ENCODE data around the gene LAMA3. TPM values are rescaled to one million over a fixed set of nuclear protein-coding genes. Genes with fewer than 3 reads are reported as not detected.

LAMA3 gene
- total RNA-seq, 1 donor from 2014 or later: 1.2 TPM

GRCh38 chr18:23669202-23669766, 20.0 kb upstream of the LAMA3 start:
- no peak for FAIRE-seq

GRCh38 chr18:23669804-23670405, 19.3 kb upstream of the LAMA3 start:
- DNase-seq (ENCODE audit: low spot score in 2 of 2) (no peak), FAIRE-seq (no peak)

More at GRCh38 chr18:23669202-23669766, 20.0 kb upstream of the LAMA3 start:
- no peak for DNase-seq (ENCODE audit: low spot score in 2 of 2)

DNA sequence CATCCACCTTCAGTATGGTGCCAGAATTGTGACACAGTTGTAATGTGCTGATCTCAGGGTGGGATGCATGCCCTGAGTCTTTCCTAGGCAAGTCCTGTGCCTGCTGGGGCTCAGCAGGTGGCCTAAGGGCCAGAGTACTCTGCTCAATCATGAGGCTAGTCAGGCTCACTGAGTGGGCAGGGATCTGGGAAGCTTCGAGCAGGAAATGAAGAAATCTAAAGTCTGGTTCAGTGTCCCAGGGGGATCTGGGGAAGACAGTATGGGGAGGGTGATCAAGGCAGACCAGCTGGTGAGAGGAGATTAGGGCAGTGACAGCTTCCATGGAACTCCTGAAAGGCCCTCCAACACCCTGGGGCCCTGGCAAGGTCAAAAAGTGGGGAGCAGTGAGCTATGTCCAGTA, 17.7 kb upstream of the LAMA3 start:
- DNase-seq (ENCODE audit: low spot score in 2 of 2) (no peak), FAIRE-seq (no peak)

- no peak for DNase-seq (ENCODE audit: low spot score in 2 of 2)
- FAIRE-seq: no peak
Observed at GRCh38 chr18:23673725-23674124, 15.5 kb upstream of the LAMA3 start.

DNA sequence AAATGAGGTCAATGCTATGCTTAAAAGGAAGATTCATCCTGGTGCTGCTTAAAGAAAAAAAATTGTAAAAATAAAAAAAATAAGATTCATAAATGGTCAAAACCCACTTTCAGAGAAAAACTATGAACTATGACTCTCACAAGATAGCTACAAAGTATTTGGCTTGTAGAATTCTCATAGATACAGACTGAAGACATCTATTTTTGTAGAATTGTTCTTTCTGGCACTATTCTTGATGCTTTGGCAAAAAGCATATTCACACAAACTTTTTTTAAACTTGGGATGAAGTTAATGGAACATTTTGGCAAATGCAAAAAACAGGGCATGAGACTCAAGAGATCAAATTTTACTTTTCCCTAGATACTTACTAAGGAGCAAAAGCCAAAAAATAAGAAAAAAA, 14.0 kb upstream of the LAMA3 start:
- no peak for FAIRE-seq
- no peak for DNase-seq (ENCODE audit: low spot score in 2 of 2)

DNA sequence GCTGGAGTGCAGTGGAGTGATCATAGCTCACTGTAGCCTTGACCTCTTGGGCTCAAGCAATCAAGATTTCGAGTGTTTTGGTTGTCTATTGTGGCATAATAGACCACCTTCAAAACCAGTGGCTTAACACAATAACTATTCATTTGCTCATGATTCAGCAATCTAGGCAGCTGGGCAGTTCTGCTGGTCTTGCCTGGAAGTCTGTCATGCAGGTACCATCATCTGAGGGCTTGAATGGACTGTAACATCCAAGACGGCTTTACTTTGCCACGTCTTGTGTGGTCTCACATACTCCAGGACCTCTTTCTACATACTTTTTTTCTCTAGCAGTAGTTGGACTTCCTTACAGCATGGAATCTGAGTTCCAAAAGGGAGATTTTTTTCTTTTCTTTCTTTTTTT, 13.4 kb upstream of the LAMA3 start:
- no peak for DNase-seq (ENCODE audit: low spot score in 2 of 2)
- no peak for FAIRE-seq

- no peak for DNase-seq (ENCODE audit: low spot score in 2 of 2)
Observed at GRCh38 chr18:23682045-23682444, 7.2 kb upstream of the LAMA3 start.

DNA sequence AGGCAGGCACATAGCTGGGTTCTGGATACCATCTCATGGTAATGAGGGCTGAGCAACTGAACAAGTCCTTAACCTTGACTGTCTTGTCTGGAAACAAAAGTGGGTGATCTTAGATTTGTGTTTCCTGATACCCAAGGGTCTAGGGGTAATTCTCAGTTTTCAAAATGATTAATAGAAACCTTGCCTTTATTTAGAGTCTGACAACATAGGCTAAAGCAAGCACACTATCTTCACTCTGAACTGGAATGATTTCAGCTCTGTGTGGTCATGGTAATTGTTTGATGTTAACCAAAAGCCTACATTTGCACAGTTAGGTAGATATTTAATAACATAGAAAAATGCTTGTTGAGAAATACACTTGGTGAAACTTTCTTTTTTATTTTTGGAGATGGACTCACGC, 6.8 kb upstream of the LAMA3 start:
- no peak for DNase-seq (ENCODE audit: low spot score in 2 of 2)
- no peak for FAIRE-seq

More at GRCh38 chr18:23682045-23682444, 7.2 kb upstream of the LAMA3 start:
- no peak for FAIRE-seq

GRCh38 chr18:23683155-23683554, 6.1 kb upstream of the LAMA3 start:
- no peak for DNase-seq (ENCODE audit: low spot score in 2 of 2)
- no peak for FAIRE-seq

- FAIRE-seq (no peak), DNase-seq (ENCODE audit: low spot score in 2 of 2) (no peak)
Observed at GRCh38 chr18:23683671-23684070, 5.6 kb upstream of the LAMA3 start.

DNA sequence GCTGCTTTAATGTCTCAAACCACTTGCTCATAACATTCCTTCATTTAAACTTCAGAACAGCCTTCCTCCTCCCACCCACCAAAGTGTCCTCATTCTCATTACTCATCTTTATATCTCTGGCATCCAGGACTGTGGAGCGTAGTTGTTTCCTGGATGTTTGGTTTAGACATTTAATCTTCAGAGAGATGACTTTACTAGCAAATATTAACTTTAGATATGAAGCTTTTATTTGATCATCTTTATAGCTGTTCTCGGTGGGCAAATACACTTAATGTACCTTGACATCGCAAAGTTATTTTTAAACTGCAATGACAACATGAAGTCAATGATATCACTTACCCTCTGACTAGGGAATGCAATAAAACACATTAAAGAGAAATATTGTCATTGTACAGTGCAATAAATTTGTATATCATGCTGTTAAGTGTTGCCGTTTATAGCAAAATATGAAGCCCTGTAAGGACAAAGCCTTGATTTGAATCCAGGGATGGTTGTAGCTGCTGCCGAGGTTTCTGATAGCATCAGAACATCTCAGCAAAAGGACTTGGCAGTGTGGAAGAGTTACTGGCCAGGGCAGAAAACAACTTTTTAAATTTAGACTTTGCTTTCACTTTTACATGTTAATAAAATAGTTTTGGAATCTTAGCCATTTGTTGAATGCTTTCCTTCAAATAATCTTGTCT, 4.6 kb upstream of the LAMA3 start:
- FAIRE-seq (no peak), DNase-seq (ENCODE audit: low spot score in 2 of 2) (no peak)

DNA sequence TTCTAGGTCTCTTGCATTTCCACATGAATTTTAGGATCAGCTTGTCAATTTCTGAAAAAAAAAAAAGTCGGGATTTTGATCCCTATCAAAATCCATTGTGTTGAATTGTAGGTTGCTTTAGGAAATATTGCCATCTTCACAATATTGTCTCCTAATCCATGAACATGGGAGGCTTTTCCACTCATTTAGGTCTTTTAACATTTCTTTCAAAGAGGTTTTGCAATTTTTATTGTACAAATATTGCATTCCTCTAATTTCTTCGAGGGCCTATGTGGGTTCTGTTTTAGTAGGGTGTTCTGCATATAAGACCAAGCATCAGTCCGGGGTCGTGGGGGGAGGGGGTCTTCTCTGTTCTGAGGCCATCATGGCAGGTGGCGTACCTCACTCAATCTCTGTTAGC, 725 bp upstream of the LAMA3 start:
- FAIRE-seq (no peak), DNase-seq (ENCODE audit: low spot score in 2 of 2) (no peak)

- DNase-seq (ENCODE audit: low spot score in 2 of 2) (no peak), FAIRE-seq (no peak)
Observed at GRCh38 chr18:23689616-23690504, 607 bp downstream of the LAMA3 start.

DNA sequence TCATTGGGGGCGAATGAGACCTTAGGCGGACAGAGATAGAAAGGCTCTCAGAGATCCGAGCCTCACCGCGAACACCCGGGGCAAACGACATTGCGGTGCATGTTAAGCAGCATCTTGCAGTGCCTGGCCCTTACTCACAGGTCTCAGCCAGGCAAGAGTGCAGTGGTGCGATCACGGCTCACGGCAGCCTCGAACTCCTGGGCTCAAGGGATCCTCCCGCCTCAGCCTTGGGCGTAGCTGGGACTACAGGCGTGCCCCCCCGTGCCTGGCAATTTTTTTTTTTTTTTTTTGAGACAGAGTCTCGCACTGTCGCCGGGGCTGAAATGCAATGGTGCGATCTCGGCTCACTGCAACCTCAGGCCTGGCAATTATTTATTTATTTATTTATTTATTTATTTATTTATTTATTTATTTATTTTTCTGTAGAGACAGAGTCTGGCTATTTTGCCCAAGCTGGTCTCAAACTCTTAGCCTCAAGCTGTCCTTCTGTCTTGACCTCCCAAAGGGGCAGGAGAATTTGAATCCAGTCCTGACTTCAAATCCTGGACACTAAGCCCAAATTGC, 1.3 kb downstream of the LAMA3 start:
- DNase-seq (ENCODE audit: low spot score in 2 of 2) (no peak), FAIRE-seq (no peak)

- FAIRE-seq (no peak), DNase-seq (ENCODE audit: low spot score in 2 of 2) (no peak)
Observed at GRCh38 chr18:23693846-23694245, 4.6 kb downstream of the LAMA3 start.

GRCh38 chr18:23694637-23695430, 5.6 kb downstream of the LAMA3 start:
- DNase-seq (ENCODE audit: low spot score in 2 of 2): no peak
- no peak for FAIRE-seq

GRCh38 chr18:23701017-23701416, 11.8 kb downstream of the LAMA3 start:
- DNase-seq (ENCODE audit: low spot score in 2 of 2) (no peak), FAIRE-seq (no peak)

GRCh38 chr18:23701544-23702064, 12.4 kb downstream of the LAMA3 start:
- FAIRE-seq: no peak
- no peak for DNase-seq (ENCODE audit: low spot score in 2 of 2)

- no peak for FAIRE-seq
- DNase-seq (ENCODE audit: low spot score in 2 of 2): no peak
Observed at GRCh38 chr18:23702606-23703005, 13.4 kb downstream of the LAMA3 start.

All from frontal cortex (tissue), 4 donors.